HG03432 (cell line): ENCODE data around the gene RHOB.
"Not testable (repeated sequence)": the region's sequence is repeated elsewhere in the genome, so short reads cannot be mapped to it uniquely, and the experiment has no call there.

Source experiments
- ATAC-seq: cut with Tn5 transposase; IDR thresholded peaks from one replicate; pipeline ENCODE4 v1.9.1; 2021; ENCODE audit warnings: mild to moderate bottlenecking, moderate library complexity; ENCODE audit not compliant: unreplicated experiment

The RHOB gene

DNA sequence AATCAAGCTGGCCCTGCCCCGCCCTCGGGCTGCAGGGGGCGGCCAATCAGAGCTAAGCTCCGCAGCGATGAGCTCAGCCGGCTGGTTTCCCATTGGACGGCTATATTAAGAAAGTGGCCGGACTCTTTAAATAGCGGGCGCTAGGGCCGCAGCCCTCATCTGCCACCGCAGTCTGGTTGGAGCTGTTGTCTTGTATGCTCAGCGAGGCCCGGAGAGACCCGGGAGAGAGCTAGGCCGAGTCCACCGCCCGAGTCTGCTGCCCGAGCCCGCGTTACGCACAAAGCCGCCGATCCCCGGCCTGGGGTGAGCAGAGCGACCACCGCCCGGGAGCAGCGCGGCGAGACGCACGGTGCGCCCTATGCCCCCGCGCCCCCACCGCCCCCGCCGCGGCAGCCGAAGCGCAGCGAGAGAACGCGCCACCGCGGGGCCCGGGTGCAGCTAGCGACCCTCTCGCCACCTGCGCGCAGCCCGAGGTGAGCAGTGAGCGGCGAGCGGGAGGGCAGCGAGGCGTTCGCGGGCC lies at the start of gene RHOB:
Gene RHOB, plus strand, starts transcription at position 158 of the 520 bp plus-strand sequence. CDS start 392 bp downstream, outside the sequence.
- ATAC-seq, result peak; percentile 98

DNA sequence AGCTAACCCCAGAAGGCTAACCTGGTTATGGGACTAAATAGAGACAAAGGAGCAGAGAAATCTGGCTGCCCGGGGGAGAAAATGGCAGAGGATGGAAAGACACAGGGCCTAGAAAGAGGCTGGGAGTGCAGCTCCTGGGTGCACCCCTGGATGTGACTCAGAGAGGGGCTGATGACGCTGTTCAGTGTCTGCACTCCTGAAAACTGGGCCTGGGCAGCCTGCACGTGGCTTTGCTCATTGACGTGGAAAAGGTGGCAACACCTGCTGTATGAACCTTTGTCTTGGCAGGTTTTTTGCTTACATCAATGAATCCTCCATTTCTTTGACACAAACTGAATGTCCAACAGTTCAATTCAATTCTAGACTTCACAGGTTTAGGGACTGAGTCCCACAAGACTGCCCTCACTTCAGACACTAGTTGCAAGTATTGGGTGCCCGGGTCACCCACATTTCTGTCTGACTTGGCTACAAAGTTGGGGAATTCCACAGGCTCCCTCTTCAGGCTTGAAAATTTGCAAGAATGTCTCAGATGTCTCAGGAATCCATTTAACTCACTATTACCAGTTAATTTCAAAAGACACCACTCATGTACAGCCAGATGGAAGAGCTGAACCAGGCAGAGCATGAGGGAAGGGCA lies 48.9 kb upstream of the RHOB start:
- ATAC-seq, result no peak

DNA sequence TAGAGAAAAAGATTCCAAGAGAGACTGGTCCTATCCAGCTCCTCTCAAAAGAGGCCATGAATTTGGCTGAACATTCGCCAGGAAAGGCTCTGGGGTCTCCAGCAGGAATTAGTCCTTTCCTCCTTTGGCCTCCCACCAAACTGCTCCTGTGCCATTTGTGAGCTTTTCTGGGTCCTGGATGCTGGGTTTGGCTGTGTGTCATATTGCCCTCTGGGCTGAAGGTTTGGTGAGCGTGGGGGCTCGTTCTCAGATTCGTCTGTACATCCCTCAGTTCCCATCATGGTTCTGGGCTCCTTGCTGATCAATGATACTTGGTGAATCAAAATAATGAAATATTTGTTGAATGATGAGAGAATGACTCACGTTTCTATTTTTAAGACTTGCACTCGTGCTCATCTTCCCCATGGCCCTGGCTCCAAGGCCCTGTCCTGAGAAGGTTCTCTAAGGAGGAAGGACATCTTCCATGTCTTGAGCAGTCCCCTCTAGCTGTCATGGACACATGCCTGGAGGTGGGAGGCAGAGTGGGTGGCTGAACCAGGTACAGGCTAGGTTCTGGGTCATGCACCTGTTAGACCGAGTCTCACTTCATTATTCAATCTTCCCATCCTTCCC lies 47.8 kb upstream of the RHOB start:
- ATAC-seq, result no peak

DNA sequence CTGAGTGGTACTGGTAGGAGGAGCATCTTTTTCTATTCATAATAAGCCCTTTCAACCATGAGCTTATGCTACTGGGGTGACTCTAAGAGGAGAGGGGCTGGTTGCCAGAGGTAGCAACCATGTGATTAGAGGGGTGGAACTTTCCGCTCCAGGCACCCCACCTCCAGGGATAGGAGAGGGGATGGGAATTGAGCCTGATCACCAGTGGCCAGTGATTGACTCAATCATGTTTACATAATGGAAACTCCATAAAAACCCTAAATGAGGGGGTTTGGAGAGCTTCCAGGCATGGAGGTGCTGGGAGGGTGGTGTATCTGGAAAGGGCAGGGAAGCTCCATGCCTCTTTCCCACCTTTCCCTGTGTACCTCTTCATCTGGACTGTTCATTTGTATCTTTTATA lies 46.6 kb upstream of the RHOB start:
- ATAC-seq, result no peak

DNA sequence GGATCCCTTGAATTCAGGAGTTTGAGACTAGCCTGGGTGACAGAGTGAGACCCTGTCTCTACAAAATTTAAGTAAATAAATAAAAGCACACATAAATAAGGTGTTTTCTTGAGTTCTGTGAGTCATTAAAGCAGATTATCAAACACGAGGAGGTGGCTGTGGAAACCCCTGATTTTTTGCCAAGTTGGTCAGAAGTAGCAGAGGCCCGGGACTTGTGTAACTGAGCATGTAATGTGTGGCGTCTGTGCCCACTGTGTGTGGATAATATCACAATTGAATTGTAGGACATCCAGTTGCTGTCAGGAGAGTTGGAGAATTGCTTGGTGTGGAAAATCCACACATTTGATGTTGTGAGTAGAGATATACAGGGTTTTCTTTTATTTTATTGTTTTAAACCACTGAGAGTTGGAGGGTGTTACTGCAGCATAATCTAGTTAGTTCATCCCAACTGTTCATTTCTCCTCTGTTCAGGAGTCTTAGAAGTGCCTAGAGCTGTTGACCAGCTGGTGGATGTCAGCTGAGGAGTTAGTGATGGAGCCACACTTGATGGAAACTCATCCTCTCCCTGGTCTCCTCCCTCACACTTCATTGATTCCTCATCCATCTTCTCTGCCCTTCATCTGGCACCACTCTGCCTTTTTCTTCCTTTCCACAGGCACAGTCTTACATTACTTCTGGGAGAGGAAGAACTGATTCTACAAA lies 45.9 kb upstream of the RHOB start:
- ATAC-seq, result no peak

DNA sequence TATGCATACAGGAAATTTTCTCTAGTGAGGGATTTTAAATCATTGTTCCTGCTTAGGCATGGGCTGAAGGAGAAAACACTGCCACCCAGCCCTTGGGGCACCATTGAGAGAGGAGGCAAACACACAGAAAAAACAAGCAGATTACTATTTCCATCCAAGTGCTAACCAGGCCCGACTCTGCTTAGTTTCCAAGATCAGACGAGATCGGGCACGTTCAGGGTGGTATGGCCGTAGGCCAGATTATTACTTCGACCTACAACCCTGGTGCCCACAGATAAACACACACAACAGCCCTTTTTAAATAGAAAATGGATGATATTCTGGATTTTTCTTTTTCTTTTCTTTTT lies 45.4 kb upstream of the RHOB start:
- ATAC-seq, result no peak

DNA sequence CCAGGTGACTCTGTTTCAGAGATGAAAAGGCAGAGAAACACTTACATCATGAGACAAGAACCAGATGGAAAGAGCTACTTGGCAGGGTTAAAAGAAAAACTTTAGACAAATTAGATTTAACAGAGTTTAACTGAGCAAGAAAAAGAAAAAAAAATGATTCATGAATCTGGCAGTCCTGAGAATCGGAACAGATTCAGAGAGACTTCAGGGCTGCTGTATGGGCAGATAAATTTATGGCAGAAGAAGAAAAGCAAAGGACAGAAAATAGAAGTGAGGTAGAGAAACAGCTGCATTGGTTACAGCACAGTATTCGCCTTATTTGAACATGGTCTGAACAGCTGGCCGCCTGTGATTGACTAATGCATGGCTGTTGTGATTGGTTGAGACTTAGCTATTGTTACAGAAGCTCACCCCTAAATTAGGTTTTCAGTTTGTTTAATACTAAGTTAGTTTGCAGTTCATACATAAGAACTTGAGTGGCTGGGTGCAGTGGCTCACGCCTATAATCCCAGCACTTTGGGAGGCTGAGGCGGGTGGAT lies 43.0 kb upstream of the RHOB start:
- no peak for ATAC-seq

DNA sequence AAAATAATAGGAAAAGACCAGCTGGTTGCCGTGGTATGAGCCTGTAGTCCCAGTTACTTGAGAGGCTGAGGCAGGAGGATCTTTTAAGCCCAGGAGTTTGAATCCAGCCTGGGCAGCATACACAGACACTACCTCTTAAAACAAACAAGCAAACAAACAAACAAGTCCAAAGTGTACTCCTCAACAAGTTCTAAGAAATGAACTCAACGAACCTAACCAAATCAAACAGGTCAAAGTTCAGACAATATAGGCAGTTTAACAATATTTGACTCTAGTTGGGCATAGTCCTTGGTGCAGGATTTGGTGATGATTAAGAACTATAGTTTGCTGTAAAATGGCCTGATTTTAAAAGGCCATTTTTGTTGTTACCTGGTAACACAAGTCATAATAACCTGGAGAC lies 41.9 kb upstream of the RHOB start:
- no peak for ATAC-seq

DNA sequence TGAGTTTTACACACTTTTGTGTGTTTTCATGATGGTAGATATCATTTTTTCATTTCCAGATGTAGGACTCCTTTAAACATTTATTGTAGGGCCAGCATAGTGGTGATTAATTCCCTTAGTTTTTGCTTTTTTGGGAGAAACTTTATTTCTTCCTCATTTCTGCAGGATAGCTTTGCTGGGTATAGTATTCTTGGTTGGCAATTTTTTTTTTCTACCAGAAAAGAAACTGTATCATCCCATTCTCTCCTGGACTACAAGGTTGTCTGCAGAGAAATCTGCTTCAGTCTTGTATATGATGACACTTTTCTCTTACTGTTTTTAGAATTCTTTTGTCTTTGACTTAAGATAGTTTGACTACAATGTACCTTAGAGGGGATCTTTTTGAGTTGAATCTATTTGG lies 37.8 kb upstream of the RHOB start:
- no peak for ATAC-seq

DNA sequence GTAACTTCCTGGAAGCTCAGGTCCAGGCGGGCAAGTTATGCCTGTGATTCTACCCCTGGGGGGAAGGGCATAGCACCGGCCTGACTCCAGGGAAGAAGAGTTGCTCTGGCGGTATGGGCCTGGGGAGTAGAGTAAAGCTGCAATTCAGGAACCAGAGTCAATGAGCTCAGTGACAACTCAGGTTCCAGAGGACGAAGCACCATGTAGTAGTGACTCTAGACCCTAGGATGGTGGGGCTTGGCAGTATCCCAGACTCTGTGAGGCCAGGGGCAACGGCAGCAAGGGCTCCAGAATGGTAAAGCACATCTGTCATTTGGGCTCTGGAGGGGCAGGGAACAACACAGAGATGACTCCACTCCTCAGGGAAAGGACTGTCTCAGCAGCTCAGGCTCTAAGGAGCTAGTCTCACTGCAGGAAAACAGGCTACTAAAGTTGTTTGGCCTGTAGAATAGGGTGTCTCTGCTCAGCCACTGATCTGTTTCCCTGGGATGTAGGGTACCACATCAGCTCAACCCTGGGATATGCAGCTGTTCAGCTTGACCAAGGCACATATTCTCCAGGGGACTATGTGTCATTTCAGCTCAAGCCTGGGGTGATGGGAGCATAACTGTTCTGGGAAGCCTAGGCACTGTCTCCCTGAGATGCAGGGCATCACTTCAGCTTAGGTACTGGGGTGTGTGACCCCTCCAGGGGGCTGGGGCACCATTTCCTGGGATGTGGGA lies 36.2 kb upstream of the RHOB start:
- ATAC-seq, result no peak

DNA sequence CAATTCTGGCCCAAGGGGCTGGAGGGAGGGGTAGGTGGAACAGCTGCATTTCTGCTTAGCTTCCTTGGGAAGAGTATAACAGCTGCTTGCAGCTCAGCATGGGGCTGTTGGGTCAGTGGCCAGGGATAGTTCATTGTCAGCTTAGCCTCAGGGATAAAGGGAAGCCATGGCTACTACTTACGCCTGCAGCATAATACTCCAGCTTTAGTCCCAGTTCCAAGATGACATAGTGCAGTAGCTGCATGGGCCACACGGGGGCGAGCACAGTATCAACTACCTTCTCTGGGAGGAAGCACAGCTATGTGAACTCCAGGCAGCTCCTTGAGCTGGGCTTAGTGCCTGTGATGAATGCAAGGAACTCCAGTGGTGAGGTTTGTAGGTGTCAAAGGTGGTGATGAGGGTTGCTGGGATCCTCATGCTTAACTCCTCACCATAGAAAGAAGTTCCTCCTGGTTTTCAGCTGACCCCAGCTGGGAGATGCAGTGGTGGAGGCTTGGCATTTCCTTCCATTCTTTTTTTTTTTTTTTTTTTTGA lies 35.4 kb upstream of the RHOB start:
- peak; percentile 100 for ATAC-seq

DNA sequence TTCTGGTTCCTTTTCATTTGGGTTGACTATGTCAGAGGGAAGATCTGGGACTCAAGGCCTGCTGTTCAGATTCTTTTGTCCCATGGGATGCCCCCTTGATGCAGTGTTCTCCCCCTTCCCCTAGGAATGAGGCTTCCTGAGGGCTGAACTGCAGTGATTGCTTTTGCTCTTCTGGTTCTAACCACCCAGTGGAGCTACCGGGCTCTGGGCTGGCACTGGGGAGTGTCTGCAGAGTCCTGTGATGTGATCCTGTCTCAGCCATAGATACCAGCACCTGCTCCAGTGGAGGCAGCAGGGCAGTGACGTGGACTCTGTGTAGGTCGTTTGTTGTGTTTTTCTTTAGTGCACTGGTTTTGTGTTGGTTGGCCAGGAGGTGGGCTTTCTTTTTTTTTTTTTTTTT lies 32.1 kb upstream of the RHOB start:
- no peak for ATAC-seq

DNA sequence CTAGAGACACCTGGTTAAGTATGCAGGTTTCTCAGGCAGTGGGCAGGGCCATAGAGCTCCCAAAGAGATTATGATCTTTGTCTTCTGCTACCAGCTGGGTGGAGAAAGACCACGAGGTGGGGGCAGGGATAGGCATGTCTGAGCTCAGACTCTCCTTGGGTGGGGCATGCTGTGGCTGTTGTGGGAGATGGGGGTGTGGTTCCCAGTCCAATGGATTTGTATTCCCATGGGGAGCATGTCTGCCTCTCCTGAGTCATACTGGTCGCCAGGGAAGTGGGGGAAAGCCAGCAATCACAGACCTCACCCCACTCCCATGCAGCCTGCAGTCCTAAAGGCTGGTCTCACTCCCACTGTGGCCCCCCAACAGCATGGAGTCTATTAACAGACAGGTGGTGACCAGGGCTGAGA lies 31.4 kb upstream of the RHOB start:
- ATAC-seq, result no peak

DNA sequence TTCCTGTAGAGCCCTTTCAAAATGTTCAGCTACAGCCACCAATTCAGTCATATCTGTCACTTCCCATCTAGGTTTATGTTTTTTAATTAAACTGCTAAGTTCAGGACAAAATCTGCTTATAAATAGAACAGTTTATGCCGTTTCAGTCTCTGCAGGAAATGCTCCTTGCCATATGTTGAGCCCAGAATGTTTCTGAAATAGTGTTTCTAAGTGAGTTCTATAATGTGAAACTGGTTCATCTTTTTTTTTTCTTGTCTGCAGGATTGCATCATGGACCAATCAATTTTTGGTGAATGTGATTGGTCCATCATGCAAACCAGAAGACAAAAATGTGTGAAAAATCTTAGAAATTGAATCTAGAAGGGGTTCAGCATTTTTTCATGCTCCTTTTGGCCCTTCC lies 30.2 kb upstream of the RHOB start:
- ATAC-seq, result no peak

DNA sequence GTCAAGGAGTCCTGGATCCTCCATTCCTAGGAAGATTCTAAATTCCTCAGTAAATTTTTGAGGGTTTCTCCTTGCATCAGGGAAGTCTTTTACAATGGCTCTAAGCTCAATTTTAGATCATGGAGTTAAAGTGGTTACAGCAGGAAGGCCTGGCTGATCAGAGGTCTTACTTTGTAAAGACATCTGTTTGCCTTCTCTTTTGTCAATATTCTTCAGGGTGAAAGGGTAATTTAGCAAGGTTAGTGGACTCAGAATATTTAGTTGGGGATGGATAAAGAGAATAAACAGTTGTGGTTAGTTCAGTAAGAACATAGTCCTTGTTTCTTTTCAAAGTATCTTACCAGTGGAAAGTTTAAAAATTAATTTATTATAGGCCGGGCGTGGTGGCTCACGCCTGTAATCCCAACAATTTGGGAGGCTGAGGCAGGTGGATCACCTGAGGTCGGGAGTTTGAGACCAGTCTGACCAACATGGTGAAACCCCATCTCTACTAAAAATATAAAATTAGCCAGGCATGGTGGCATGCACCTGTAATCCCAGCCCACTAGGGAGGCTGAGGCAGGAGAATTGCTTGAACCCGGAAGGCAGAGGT lies 29.5 kb upstream of the RHOB start:
- ATAC-seq, result not testable (repeated sequence)

DNA sequence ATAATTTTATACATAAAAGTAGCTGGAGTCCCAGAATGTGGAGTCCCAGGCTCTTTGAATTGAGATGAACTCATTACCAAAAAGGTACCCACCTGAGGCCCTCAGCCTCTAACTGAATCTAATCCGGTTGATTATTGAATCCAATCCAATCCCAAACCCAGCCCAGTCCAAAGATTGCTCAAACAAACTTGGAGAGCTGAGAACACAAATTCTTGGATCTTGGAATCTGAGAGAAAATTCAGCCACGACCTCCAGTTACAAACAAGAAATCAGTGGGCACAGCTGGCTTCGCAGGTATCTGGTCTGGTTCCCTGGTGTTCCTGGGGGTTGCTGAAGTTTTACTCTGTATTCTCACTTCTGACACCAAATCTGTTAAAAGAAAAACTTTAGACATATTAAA lies 28.4 kb upstream of the RHOB start:
- no peak for ATAC-seq

DNA sequence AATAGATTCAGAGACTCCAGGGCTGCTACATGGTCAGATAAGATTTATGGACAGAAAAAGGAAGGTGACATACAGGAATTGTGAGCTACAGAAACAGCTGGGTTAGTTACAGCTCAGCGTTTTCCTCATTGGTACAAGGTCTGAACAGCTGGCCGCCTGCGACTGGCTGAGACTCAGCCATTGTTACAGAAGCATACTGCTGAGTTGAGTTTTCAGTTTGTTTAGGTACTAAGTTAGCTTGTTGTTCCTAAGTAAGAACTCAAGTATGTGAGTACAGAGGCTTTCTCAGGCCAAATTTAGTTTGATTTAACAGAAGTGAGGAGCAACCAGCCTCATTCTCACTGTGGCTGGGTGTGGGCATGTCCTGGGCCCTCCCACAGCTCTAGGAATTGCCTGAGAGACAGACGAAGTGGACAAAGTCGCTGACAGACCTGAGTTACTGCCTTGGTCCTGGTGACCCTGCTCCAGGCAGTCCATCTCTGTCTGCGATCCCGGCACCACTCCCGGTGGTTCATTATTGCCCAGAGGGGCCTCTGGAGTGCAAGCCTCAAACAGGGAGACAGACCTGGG lies 27.8 kb upstream of the RHOB start:
- ATAC-seq, result no peak

DNA sequence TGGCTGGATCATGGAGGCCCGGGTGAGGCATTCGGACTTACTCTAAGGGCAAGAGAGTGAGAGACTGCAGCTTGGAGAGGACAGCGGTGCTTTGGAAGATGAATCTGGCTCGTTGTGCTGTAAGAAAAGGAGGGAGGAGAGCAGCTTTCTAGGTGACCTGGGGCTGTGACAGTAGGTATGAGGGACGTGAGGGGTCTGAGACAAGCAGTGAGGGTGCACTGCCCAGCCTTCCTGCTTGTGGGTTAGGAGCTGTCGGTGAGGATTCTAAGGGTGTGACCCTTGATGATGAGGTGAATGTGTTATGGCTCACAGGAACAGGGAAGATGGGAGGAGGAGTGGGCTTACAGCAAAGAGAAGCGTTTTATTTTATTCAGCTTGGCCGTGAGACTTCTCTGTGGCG lies 27.1 kb upstream of the RHOB start:
- ATAC-seq, result no peak

DNA sequence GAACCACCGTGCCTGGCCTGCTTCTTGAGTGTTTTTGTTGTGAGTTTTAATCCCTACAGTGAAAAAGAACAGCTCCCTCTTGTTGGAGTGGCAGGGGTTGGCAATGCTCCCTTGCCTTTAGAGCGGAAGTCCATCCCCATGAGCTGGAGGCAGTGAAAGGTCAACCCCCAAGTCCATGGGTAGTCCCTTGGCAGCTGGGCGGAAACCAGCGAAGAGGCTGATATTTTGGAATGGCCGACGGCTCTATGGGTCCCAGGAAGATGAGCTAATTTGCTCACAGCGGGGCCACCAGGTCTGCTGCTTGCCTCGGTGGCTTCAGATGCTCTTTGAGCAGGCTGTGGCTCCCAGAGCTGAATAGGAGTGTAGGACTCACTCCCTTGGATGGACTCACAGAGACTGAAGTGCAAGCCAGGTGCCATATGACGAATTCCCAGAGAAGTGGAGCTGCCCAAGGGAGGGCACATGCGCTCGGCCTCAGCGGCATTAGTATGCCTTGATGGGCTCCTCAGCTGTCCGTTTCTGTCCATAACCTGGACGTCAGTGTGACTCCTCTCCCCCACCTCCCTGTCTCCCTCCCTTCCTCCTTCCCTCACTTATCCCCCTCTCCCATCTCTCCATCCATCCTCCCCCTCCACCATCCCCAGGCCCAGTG lies 25.4 kb upstream of the RHOB start:
- ATAC-seq, result no peak

DNA sequence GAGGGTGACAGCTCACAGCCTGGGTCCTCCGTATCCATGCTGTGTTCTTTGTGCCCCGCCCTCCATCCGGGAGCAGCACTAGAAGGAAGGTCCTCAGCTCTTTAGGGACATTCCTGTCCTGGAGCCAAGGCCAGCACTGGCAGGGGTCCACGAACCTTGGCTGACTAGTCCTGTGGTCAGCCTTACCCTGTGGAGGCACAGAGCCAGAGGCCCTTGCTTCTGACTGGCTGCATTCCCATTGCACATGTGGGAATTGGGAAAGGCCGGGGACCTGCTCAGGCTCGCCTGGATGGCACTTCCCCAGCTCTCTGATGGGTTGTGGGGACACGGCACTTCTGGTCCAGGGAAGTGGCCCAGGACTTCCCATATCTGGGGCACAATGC lies 24.9 kb upstream of the RHOB start:
- ATAC-seq, result no peak
